ENCODE data around the gene RASAL1.

GRCh38 chr12:113135178-113136127, at the start of gene RASAL1:
- TF ChIP-seq CTCF (conservative IDR thresholded peaks at IDR 0.05 in 1 of 2, IDR thresholded peaks at IDR 0.05 in 1 of 2; ENCODE audit: low read depth in 1 of 2, low read length in 2 of 2) (no peak), EZH2 (IDR thresholded peaks at IDR 0.05; ENCODE audit: low read length, missing control alignments) (no peak)

Data from fibroblast of lung (primary cell).